HepG2 (cell line): Measurements from ENCODE around the gene PIGW. TPM values are rescaled to one million over a fixed set of nuclear protein-coding genes. Genes with fewer than 3 reads are reported as not detected.

ENCODE experiments used
- HDAC2 ChIP-seq: sonication (generic); formaldehyde crosslinking; IDR thresholded peaks from 2 replicates; pipeline ENCODE4 v1.4.0; 2020; ENCODE audit warnings: missing genetic modification reagents
- HIVEP1 ChIP-seq: sonication (generic); formaldehyde crosslinking; IDR thresholded peaks from 2 replicates; pipeline ENCODE4 v1.4.0; 2020; ENCODE audit warnings: mild to moderate bottlenecking, missing genetic modification reagents
- MED13 ChIP-seq: sonication (generic); formaldehyde crosslinking; IDR thresholded peaks from 2 replicates; pipeline ENCODE4 v1.5.0; 2020; ENCODE audit warnings: missing genetic modification reagents
- MTF1 ChIP-seq: sonication (generic); formaldehyde crosslinking; IDR thresholded peaks from 2 replicates; pipeline ENCODE4 v1.5.0; 2020; ENCODE audit warnings: missing genetic modification reagents
- NR3C1 ChIP-seq: sonication (generic); formaldehyde crosslinking; IDR thresholded peaks from 2 replicates; pipeline ENCODE4 v1.4.0; 2020; ENCODE audit warnings: missing genetic modification reagents
- SCMH1 ChIP-seq: sonication (generic); formaldehyde crosslinking; IDR thresholded peaks from 2 replicates; pipeline ENCODE4 v1.9.0; 2021; ENCODE audit warnings: missing genetic modification reagents, mild to moderate bottlenecking, borderline replicate concordance
- SOX6 ChIP-seq, 2 experiments: fragments of 450-650 bp in 1 of 2; sonication (generic) in 1 of 2; formaldehyde crosslinking in 1 of 2; IDR thresholded peaks; 2 replicates each; pipeline versions ENCODE4 v1.4.0 to v1.6.1; 2017 to 2020; ENCODE audit warnings: antibody characterized with exemption in 1 of 2, mild to moderate bottlenecking in 1 of 2, missing genetic modification reagents in 1 of 2
- SP5 ChIP-seq: IDR thresholded peaks from 2 replicates; pipeline ENCODE4 v1.6.1; 2016; ENCODE audit warnings: low read depth, borderline replicate concordance
- ZNF274 ChIP-seq: sonication (generic); formaldehyde crosslinking; IDR thresholded peaks from 2 replicates; pipeline ENCODE4 v1.5.1; 2020; ENCODE audit warnings: mild to moderate bottlenecking, missing genetic modification reagents
- ZNF605 ChIP-seq: sonication (generic); formaldehyde crosslinking; IDR thresholded peaks from 2 replicates; pipeline ENCODE4 v1.8.0; 2022; ENCODE audit warnings: mild to moderate bottlenecking, missing genetic modification reagents
- ZNF724P ChIP-seq: sonication (generic); formaldehyde crosslinking; IDR thresholded peaks from 2 replicates; pipeline ENCODE4 v1.8.0; 2022; ENCODE audit warnings: missing genetic modification reagents, borderline replicate concordance
- polyA plus RNA-seq, 8 experiments: library from polyadenylated mRNA; depleted of rRNA in 3 of 8; stranded (reverse) in 7 of 8; unstranded in 1 of 8; fragments of >200 nt; fragmentation: Illumina TruSeq in 4 of 8; extraction: Trizol in 4 of 8; gene quantifications; 2 replicates each; pipeline versions ENCODE4 v1.2.1 to v1.2.3, GENCODE V29; 2011 to 2016; ENCODE audit warnings: low read depth in 4 of 8, missing spikeins in 1 of 8, mixed read lengths in 1 of 8; ENCODE audit not compliant: insufficient read depth in 1 of 8
- total RNA-seq, 5 experiments: library from RNA; depleted of rRNA; stranded (reverse); fragments of >200 nt; fragmentation: Illumina TruSeq; extraction: Trizol; gene quantifications; 2 replicates each; pipeline ENCODE4 v1.2.3, GENCODE V29; 2016; ENCODE audit warnings: low read depth in 1 of 5
- TF ChIP-seq, protein P1 (sequence below): sonication (generic); formaldehyde crosslinking; IDR thresholded peaks from 2 replicates; pipeline ENCODE4; 2020; ENCODE audit warnings: missing genetic modification reagents, mild to moderate bottlenecking, borderline replicate concordance
- TF ChIP-seq, protein P2 (sequence below): sonication (generic); formaldehyde crosslinking; IDR thresholded peaks from 2 replicates; pipeline ENCODE4 v1.5.0; 2020; ENCODE audit warnings: missing genetic modification reagents, mild to moderate bottlenecking, borderline replicate concordance
- TF ChIP-seq, protein P3 (sequence below): IDR thresholded peaks from 2 replicates; pipeline ENCODE4 v1.4.0; 2020; ENCODE audit warnings: mild to moderate bottlenecking, missing genetic modification reagents
- TF ChIP-seq, protein P4 (sequence below), 2 experiments: sonication (generic) in 1 of 2; formaldehyde crosslinking in 1 of 2; IDR thresholded peaks; 2 replicates each; pipeline versions ENCODE4 v1.4.0 to v1.6.1; 2016 to 2020; ENCODE audit warnings: borderline replicate concordance in 1 of 2, low read depth in 1 of 2, mild to moderate bottlenecking in 1 of 2, missing genetic modification reagents in 1 of 2

PIGW gene
- total and polyA plus RNA-seq, 2 of the 13 experiments (the other 11 are each of a cell fraction or from before 2014, with no cell fraction given), result 9.0 to 24.0 TPM

DNA sequence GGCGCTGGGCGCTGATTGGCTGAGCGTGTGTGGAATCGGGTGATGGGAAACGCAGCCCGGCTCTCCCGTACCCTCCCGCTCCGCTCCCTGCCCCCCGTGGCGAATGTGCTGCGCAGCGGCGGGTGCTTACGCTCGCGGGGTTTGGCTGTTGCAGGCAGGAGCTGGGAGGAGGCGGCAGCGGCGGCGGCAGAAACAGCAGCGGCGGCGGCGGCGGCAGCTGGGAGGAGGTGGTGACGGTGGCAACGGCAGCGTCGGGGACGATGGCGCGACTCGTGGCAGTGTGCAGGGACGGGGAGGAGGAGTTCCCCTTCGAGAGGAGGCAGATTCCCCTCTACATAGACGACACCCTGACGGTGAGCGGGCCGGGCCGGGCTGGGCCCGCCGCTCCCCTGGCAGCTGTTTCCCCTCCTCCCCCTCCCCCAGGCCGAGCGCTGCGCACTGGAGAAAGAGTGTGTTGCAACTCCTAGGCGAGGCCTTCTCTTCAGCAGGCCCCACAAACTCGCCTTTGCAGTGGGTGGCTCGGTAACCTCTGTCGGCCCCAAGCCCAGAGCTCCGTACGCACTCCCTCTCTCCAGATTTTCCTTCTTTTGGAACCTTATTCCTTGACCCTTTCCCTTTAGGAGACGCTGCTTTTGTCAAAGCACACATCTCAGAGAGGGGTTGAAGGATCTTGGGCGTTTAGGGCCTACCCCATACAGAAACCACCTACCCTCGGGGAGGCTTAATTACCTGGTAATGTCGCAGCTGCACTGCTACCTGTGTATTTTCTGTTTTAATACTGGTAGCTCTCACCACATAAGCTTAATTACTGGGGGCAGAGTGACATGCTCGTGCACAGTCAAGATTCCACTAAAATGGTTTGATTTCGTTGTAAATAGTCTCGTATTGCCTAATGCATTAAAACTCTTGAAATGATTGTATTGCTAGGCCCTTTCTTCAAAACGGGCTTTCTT lies 11.0 kb downstream of the PIGW start (continued):
- TF ChIP-seq SOX6 (IDR thresholded peaks at IDR 0.05), result no peak
- peak; percentile 39 for TF ChIP-seq SOX6 (CRISPR knock-in tag; IDR thresholded peaks at IDR 0.05)
- TF ChIP-seq ZNF605, result no peak
- no peak for TF ChIP-seq ZNF274 (CRISPR knock-in tag)
- TF ChIP-seq MED13 (CRISPR knock-in tag), result no peak
- TF ChIP-seq SCMH1 (CRISPR knock-in tag), result no peak
- TF ChIP-seq HDAC2, result peak; percentile 65
- TF ChIP-seq, protein P1, sequence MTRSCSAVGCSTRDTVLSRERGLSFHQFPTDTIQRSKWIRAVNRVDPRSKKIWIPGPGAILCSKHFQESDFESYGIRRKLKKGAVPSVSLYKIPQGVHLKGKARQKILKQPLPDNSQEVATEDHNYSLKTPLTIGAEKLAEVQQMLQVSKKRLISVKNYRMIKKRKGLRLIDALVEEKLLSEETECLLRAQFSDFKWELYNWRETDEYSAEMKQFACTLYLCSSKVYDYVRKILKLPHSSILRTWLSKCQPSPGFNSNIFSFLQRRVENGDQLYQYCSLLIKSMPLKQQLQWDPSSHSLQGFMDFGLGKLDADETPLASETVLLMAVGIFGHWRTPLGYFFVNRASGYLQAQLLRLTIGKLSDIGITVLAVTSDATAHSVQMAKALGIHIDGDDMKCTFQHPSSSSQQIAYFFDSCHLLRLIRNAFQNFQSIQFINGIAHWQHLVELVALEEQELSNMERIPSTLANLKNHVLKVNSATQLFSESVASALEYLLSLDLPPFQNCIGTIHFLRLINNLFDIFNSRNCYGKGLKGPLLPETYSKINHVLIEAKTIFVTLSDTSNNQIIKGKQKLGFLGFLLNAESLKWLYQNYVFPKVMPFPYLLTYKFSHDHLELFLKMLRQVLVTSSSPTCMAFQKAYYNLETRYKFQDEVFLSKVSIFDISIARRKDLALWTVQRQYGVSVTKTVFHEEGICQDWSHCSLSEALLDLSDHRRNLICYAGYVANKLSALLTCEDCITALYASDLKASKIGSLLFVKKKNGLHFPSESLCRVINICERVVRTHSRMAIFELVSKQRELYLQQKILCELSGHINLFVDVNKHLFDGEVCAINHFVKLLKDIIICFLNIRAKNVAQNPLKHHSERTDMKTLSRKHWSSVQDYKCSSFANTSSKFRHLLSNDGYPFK (CRISPR knock-in tag), result no peak
- no peak for TF ChIP-seq MTF1
- TF ChIP-seq, protein P2, sequence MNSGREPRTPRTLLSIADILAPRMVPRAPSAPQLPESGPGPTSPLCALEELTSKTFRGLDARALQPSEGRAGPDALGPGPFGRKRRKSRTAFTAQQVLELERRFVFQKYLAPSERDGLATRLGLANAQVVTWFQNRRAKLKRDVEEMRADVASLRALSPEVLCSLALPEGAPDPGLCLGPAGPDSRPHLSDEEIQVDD (CRISPR knock-in tag), result no peak
- TF ChIP-seq SP5 (CRISPR knock-in tag), result peak; percentile 59
- TF ChIP-seq, protein P3, sequence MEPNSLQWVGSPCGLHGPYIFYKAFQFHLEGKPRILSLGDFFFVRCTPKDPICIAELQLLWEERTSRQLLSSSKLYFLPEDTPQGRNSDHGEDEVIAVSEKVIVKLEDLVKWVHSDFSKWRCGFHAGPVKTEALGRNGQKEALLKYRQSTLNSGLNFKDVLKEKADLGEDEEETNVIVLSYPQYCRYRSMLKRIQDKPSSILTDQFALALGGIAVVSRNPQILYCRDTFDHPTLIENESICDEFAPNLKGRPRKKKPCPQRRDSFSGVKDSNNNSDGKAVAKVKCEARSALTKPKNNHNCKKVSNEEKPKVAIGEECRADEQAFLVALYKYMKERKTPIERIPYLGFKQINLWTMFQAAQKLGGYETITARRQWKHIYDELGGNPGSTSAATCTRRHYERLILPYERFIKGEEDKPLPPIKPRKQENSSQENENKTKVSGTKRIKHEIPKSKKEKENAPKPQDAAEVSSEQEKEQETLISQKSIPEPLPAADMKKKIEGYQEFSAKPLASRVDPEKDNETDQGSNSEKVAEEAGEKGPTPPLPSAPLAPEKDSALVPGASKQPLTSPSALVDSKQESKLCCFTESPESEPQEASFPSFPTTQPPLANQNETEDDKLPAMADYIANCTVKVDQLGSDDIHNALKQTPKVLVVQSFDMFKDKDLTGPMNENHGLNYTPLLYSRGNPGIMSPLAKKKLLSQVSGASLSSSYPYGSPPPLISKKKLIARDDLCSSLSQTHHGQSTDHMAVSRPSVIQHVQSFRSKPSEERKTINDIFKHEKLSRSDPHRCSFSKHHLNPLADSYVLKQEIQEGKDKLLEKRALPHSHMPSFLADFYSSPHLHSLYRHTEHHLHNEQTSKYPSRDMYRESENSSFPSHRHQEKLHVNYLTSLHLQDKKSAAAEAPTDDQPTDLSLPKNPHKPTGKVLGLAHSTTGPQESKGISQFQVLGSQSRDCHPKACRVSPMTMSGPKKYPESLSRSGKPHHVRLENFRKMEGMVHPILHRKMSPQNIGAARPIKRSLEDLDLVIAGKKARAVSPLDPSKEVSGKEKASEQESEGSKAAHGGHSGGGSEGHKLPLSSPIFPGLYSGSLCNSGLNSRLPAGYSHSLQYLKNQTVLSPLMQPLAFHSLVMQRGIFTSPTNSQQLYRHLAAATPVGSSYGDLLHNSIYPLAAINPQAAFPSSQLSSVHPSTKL, result peak; percentile 55; the same call in 1 of the 2 replicates
- peak; percentile 72; the same call in 1 of the 2 replicates for TF ChIP-seq ZNF724P (CRISPR knock-in tag)
- peak; percentile 53; the same call in 1 of the 2 replicates for TF ChIP-seq HIVEP1
- TF ChIP-seq, protein P4, sequence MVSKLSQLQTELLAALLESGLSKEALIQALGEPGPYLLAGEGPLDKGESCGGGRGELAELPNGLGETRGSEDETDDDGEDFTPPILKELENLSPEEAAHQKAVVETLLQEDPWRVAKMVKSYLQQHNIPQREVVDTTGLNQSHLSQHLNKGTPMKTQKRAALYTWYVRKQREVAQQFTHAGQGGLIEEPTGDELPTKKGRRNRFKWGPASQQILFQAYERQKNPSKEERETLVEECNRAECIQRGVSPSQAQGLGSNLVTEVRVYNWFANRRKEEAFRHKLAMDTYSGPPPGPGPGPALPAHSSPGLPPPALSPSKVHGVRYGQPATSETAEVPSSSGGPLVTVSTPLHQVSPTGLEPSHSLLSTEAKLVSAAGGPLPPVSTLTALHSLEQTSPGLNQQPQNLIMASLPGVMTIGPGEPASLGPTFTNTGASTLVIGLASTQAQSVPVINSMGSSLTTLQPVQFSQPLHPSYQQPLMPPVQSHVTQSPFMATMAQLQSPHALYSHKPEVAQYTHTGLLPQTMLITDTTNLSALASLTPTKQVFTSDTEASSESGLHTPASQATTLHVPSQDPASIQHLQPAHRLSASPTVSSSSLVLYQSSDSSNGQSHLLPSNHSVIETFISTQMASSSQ (IDR thresholded peaks at IDR 0.05; ENCODE audit: low read depth), result no peak
- TF ChIP-seq, protein P4 (CRISPR knock-in tag; IDR thresholded peaks at IDR 0.05; ENCODE audit: borderline replicate concordance), result 0 out of 2 replicates have a peak, but pooled peaks have one; percentile 30
- no peak for TF ChIP-seq NR3C1 (CRISPR knock-in tag)
